ENCODE data around the gene CCDC141.
"Not testable (repeated sequence)": the region's sequence is repeated elsewhere in the genome, so short reads cannot be mapped to it uniquely, and the experiment has no call there.

The CCDC141 gene

DNA sequence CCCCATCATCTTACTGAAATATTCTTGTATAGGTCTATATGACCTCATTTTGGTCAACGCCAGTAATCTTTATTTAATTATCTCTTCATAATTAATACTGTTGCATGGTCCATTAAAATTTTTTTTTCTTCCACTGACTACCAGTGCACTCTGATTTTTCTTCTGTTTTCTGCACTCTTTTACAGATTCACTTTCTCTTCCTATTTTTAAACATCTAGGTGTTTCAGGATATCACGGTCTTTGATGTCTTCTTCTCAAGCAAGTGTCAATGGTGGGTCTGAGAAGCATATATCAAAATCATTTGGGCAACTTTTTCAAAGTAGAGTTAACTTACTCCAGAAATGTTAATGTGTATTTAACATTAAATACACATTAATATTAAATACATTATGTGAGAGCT, 51.4 kb downstream of the CCDC141 start:
- DNase-seq (ENCODE audit: extremely low read depth, low read depth): no peak
- no peak for TF ChIP-seq CTCF (IDR thresholded peaks at IDR 0.05; ENCODE audit: low read depth, low read length, missing control alignments)
- no peak overlapping the region for H3K4me3 ChIP-seq (replicated peaks; ENCODE audit: low read depth, low read length)

DNA sequence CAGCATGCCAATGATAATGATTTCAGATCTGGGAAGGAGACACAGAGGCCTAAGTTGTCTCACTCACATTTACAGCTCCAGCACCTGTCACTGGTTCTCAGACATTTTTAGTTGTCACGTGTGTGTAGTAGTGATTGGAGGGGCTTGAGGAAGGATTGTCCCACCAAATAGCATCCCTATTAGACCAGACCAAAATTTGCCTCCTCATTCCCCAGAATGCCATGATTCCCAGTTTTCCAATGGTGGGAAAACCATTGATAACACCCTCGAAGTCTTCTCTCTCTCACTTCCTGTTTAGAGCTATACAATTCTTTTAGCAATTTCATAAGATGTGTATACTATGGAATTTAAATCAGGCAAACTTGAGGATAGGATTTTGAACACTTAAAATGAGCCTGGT, 52.5 kb downstream of the CCDC141 start:
- no peak for DNase-seq (ENCODE audit: extremely low read depth, low read depth)
- no peak overlapping the region for H3K4me3 ChIP-seq (replicated peaks; ENCODE audit: low read depth, low read length)
- TF ChIP-seq CTCF (IDR thresholded peaks at IDR 0.05; ENCODE audit: low read depth, low read length, missing control alignments): no peak

DNA sequence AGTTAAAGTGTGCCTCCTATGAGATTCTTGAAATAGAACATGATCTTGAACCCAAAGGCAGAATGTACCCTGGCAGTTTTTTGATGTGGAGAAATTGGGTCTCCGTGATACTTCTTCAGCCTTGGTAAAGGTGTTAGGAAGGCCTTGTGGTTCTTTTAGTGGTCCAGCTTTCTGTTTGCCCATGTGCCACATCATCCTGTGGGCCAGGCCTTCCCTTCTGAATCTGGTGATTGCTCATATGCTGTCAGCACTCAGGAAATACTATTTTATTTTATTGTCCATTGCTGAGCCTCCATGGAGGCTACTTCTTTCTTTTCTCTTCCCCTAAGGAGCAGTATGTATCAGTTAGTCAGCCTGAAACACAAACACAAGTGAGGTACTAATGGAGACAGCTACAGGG, 52.9 kb downstream of the CCDC141 start:
- H3K4me3 ChIP-seq (replicated peaks; ENCODE audit: low read depth, low read length): no peak overlapping the region
- no peak for TF ChIP-seq CTCF (IDR thresholded peaks at IDR 0.05; ENCODE audit: low read depth, low read length, missing control alignments)
- no peak for DNase-seq (ENCODE audit: extremely low read depth, low read depth)

DNA sequence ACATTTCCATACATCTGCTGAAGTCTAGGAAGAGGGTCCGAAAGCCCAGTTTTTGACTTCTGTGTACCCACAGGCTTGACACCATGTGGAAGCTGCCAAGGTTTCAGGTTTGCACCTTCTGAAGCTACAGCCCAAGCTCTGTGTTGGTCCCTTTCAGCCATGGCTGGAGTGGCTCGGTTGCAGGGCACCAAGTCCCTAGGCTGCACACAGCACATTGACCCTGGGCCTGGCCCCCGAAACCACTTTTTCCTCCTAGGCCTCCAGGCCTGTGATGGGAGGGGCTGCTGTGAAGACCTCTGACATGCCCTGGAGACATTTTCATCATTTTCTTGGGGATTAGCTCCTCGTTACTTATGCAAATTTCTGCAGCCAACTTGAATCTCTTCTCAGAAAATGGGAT, 55.7 kb downstream of the CCDC141 start:
- no peak for DNase-seq (ENCODE audit: extremely low read depth, low read depth)
- TF ChIP-seq CTCF (IDR thresholded peaks at IDR 0.05; ENCODE audit: low read depth, low read length, missing control alignments): no peak

DNA sequence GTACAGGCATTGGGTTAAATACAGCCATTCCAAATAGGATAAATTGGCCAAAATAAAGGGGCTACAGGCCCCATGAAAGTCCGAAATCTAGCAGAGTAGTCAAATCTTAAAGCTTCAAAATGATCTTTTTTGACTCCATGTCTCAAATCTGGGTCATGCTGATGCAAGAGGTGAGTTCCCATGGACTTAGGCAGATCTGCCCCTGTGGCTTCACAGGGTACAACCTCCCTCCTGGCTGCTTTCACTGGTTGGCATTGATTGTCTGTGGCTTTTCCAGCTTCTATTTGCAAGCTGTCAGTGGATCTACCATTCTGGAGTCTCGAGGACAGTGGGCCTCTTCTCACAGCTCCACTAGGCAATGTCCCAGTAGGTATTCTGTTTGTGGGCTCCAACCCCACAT, 56.1 kb downstream of the CCDC141 start:
- no peak for DNase-seq (ENCODE audit: extremely low read depth, low read depth)
- no peak for TF ChIP-seq CTCF (IDR thresholded peaks at IDR 0.05; ENCODE audit: low read depth, low read length, missing control alignments)
- H3K4me3 ChIP-seq (replicated peaks; ENCODE audit: low read depth, low read length): no peak overlapping the region

More for the DNA sequence above, 55.7 kb downstream of the CCDC141 start:
- H3K4me3 ChIP-seq (replicated peaks; ENCODE audit: low read depth, low read length): no peak overlapping the region

DNA sequence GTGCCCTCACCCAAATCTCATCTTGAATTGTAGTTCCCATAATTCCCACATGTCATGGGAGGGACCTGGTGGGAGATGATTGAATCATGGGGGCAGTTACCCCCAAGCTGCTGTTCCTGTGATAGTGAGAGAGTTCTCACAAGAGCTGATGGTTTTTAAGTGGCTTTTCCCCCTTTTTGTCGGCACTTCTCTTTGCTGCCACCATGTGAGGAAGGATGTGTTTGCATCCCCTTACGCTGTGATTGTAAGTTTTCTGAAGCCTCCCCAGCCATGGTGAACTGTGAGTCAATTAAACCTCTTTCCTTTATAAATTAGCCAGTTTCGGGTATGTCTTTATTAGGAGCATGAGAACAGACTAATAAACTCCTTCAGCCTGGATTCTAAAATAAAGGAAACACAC, 57.2 kb downstream of the CCDC141 start:
- H3K4me3 ChIP-seq (replicated peaks; ENCODE audit: low read depth, low read length); DNase-seq (ENCODE audit: extremely low read depth, low read depth): not testable (repeated sequence)

DNA sequence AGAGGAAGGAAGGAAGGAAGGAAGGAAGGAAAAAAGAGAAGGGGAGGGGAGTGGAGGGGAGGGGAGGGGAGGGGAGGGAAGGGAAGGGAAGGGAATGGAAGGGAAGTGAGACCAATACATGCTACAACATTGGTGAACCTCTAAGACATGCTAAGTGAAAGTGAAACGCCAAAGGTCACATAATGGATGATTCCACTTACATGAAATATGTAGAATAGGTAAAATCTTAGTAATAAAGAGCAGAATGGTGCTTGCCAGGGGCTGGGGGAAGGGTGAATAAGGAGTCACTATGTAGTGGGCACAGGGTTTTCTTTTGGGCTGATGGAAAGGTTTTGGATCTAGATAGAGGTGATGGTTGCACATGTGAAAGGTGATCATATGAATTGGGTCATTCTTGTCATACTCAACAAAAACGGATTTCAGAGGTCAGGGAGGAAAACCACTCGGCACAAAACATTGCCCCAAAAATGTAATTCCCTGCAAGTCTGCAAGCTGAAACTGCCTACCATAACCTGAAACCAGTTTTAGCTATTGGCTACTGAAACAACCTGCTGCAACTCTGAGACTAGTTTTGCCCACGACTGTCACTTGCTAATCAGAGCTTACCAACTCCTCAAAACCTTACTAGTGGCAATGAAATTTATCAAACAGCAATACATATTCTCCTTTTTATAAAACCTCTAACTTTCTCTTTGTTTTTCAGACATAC, 59.2 kb downstream of the CCDC141 start:
- no peak overlapping the region for H3K4me3 ChIP-seq (replicated peaks; ENCODE audit: low read depth, low read length)
- no peak for TF ChIP-seq CTCF (IDR thresholded peaks at IDR 0.05; ENCODE audit: low read depth, low read length, missing control alignments)
- DNase-seq (ENCODE audit: extremely low read depth, low read depth): no peak

DNA sequence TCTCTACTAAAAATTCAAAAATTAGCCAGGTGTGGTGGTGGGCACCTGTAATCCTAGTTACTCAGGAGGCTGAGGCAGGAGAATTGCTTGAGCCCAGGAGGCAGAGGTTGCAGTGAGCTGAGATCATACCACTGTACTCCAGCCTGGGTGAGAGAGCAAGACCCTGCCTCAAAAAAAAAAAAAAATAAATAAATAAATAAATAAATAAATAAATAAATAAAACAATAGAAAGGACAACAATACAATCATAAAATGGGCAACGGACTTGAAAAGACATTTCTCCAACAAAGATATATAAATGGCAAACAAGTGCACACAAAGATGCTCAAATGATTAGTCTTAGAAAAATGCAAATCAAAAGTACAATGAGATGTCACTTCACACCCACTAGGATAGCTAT, 60.5 kb downstream of the CCDC141 start:
- not testable (repeated sequence) for H3K4me3 ChIP-seq (replicated peaks; ENCODE audit: low read depth, low read length); DNase-seq (ENCODE audit: extremely low read depth, low read depth)

DNA sequence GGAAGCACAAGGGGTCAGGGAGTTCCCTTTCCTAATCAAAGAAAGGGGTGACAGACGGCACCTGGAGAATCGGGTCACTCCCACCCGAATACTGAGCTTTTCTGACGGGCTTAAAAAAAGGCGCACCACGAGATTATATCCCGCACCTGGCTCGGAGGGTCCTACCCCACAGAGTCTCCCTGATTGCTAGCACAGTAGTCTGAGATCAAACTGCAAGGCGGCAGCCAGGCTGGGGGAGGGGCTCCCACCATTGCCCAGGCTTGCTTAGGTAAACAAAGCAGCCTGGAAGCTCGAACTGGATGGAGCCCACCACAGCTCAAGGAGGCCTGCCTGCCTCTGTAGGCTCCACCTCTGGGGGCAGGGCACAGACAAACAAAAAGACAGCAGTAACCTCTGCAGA, 67.3 kb downstream of the CCDC141 start:
- DNase-seq (ENCODE audit: extremely low read depth, low read depth); H3K4me3 ChIP-seq (replicated peaks; ENCODE audit: low read depth, low read length): not testable (repeated sequence)

All from HFF-Myc (cell line).